ENCODE data around the gene INTS1.

- TF ChIP-seq TAF1 (IDR thresholded peaks at IDR 0.05; ENCODE audit: low read depth, low read length) (no peak), POLR2A (IDR thresholded peaks at IDR 0.05; ENCODE audit: low read depth, low read length) (no peak)
Observed at GRCh38 chr7:1548438-1548831, 44.2 kb upstream of the INTS1 start.
